Hypothalamus (tissue), 51 donors: ENCODE measurements around the gene THSD4.

Source experiments
- DNase-seq, 51 donors: peaks; one replicate each; lab custom pipeline; 2025; lab: John Stamatoyannopoulos, UW

Gene THSD4

DNA sequence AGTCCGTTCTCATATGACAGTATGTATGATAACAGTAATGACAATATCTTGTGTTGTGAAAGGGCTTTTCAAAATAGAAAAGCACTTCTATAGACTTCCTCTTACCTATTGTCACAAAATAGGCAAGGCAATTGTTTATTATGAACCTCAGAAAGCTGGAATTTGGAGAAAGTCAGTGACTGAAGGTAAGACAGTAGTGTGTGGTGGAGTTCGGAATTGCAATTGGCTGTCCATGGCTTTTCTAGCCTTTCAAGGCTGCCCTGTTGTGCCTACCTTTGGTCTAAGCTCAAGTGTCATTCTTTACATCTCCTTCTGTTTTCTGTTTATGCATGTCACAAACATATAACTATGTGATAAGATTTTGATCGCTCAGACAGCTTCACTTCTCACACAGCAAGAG lies 475.8 kb downstream of the THSD4 start:
- no peak for DNase-seq

DNA sequence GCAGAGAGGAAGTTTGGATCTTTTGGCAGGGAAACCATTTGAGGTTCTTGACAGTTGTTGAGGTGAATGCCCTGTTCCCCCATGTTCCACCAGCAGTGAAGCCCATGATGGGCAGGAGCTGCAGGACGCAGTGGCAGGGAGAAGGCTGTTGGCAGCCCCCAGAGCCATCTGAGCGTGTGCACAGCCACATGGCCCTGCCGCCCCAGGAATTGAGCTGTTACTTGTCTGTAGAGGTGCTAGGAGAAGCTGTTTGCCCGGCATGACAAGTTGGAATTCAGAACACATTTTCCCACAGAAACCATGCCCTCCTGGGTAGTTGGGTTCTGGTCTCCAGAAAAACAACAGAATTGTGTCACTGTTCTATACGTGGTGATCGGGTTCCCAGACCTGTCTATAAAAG lies 476.9 kb downstream of the THSD4 start:
- DNase-seq = no peak

DNA sequence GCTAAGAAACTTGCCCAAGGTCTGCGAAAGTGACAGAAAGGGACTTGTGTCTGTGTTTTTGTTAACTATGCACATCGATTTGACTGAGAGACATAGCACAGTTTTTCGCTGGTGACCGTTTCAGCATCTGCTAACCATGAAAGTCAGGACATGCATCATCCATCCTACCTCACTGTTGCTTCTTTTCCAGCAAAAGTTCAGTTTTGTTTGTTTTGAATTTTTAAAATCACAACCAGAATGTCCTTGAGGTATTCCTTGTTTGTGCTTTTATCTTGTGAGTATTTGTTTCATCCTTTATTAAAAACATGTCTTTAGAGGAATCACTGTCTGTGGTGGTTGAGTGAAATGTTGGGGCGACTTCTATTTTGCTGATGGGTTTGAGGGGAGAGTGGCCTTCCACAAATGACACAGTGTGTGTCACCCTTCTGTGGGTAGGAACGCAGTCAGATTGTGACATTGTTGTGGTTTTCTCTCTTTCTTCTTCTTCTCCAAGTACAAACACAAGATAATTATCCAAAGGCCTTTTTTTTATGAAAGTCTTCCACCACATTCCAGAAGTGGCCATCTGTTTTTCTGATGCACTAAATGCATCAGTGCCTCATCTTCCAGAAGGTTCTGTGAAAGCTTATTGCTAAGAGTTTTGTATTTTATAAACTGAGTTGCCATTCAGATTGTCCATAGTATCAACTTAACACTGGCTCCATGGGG lies 480.7 kb downstream of the THSD4 start:
- DNase-seq = no peak

DNA sequence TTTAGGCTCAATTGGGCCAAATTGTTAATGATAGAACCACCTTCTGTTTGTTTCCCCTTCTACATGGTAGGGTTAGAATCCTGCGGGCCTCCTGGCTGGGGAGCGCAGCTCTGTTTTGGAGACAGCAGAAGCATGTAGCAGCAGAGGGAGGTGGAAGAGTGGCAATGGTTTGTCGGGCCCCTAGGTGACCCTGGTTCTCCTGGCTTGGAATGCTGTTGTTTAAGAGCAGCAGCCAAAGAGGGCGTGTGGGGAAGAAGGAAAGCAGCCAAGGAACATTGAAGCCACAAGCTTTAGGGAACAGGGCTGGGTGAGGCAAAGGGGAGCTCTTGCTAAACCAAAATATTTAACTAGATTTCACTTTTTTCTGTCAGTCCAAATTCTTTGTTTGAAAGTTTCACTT lies 481.4 kb downstream of the THSD4 start:
- peak in 15 of 51 donors; percentile 1 to 56 (median 24) for DNase-seq

DNA sequence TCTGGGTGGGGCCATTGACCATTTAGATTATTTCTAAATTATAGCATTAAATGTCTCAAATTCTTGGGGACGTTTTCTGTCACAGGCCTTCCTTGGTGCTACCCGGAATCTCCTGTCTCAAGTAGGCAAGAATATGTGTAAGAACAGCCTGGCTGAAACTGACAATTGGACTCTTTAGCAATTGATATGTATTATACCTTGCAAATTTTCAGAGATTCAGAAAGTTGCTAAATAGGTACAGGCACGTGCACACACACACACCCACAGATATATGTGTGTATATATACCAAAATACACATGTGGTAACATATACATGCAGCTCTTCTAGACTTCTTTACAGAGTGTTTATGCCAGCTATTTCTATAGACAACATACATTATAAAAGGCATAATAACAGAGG lies 481.9 kb downstream of the THSD4 start:
- no peak for DNase-seq

DNA sequence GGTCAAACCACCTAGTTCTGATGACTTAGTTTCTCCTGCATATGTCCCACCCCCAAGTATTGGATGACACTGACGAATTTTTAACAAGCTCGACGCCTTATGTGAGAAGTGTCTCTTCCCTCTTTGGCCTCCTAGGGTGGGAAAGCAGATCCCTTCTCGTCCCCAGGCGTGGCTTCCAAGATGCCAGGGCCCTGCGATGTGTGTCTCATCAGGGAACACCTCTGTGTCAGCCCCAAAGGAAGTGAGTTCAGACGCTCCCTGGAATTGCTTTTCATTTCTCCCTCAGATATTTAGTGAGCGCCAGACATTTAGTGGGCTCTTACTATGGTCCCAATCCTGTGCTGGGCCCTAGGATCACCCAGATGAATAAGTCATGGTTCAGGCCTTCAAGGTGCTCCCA lies 482.4 kb downstream of the THSD4 start:
- no peak for DNase-seq

DNA sequence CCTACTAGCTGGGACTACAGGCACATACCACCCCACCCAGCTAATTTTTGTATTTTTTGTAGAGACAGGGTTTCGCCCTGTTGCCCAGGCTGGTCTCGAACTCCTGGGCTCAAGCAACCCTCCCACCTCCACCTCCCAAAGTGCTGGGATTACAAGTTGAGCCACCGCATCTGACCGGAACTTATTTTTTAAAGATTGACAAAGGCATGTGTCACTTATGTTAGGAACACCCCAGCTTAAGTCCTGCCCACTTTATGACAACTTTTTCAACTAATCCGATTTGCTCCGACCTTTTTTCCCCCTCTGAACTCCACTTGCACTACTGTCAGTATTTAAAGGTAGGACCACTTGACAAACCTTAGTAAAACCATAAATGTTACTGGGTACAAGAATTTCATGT lies 483.5 kb downstream of the THSD4 start:
- DNase-seq = no peak

DNA sequence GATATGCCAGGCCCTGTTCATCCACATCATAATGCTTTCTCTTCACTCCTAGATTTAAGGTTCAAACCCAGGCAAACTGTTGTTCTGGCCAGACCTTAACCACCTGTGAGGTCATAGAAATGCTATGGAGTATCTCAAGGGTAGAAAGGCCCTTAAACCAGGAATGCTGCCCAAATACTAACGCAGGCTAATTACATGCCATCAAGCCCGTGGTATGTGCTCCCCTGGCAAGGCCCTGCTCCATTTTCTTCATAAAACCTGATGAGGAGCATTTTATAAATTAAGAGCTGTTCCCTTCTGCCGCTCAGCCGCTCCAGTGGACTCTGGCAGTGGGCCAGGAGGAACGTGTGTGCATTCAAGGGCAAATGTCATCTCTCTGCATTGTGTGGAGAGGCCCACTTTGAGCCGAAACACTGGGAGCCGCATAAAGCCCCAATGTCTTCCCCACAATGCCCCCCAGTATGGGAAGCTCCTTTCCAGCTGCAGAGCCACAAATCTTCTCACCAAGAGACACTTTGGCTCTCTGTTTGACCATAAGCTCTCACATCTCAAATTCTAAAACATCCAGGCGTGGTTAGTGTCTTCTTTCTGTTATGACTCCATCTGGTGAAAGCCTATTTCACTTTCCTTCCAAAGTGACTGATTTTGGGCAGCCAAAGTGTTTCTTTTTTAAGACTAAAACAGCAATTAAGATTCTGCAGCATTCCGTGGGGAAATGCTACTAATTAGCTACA lies 484.3 kb downstream of the THSD4 start:
- peak in 9 of 51 donors; percentile 1 to 34 (median 9) for DNase-seq

DNA sequence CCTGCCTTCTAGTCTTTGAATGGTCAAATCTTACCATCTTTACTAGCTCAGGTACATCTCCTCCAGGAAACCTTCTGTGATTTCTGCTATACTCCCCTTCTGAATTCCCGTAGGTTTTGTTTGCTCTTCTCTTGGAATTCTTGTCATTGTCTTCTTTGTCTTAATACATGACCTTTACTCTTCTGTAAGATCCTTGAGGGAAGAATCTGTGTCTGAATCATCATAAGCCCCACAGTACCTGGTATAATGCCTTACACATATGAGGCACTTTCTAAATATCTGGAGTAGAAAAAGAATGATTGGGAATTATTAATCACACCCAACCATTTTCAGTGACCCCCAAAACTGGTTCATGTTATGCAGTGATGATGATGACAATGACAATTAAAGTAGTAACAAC lies 485.0 kb downstream of the THSD4 start:
- DNase-seq = no peak

DNA sequence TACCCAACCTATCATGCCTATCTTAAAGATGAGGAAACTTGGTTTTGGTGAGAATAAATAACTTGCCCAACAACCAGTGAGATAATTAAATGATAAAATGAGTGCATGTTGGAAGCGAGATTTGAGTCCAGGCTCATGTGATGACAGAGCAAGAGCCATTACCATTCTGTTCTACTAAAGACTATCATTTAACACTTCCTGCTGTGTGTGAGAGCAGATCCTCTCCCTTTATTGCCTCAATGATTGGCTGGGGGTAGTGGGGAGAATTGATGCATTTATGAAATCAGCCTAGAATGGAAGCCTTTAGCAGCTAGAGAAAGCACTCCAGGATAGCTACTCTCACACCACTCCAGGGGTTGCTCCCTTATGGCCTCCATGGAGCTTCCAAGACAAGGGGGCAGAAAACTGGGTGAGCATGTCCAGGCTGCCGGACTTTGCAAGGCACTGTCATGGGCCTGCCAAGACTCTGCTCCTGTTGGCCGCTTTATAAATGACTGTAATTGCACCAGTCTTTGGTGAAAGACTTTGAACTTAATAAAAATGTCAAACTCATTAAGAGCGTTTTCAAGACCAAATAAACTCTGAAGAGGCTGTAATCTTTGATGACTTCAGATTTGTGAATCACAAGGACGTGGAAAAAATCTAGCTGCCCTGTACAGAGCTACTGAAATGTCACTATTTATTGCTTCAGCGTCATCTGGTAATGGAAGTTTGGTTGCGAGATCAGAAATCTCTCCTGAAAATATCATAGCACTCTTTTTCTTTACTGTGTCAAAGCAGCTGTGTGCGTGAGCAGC lies 486.0 kb downstream of the THSD4 start:
- DNase-seq = peak in 2 of 51 donors; percentile 4 to 9

DNA sequence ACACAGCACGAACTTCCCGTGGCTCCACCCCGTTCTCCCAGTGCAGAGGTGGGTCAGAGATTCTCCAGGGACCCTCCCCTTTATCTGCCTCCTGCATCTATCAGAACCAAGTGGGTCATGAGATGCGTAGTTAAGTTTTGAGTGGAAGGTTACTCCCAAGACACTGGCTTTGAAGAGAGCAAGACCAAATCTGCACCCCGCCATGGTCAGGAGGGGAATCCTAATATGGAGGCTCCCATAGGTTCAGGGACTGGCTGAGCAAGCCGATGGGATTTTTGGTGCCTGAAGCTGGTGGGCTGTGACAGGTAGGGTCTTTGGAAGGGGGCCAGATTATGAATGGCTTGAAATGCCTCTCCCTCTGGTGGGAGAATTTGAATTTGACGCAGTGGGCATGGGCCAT lies 488.1 kb downstream of the THSD4 start:
- DNase-seq = no peak

DNA sequence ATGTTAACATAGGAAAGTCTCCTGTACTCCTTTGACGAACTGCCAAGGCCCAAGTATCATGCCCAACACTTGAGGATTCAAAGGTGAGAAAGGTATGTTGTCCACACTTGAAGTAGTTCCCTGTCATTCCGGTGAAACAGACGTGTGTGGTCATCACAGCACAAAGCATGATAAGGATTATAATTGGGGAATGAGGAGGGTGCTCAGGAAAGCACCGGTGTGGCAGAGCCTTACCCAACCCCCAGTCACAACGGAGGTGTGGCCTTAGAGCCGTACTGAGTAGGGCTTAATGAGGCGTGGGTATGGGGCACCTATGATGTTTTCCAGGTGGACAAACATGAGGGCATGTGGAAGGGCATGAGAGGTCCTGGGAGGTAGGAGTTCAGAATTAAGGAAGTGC lies 492.1 kb downstream of the THSD4 start:
- no peak for DNase-seq

DNA sequence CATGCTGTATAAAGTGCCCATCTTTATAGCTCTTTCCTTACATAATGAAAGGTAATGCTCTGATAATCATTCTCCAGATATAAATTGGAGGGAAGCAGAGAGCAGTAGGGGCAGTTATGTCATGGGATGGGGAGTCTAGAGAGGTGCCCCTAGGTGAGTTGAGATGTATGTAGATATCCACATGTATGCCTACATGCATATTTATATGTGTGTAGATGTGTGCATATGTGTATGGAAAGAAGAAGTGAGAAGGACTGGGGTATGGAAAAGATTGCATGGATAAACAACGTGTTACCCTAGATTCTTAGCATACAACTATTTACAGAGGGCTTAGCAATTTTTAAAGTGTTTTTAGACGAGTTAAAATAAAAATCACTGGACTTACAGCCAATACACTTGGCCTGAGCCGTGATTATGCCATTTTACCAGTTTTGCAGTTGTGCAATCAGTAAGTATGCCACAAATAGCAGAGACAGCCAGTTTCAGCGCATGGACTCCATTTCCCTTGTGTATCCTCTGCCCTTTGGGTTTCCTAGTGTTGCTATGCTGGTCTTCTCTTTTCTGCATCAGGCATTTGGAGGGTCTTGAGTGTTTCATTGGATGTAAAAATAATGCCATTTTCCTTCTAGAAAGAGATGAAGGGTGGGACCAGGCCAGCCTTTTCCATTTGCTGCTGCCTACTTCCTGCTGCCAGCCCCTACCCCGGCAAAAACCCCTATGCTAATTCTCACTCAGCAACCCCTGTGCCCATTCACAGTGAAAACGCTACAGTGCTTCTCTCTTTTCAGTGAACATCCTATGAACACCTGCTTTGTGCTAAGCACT lies 495.7 kb downstream of the THSD4 start:
- DNase-seq = no peak

DNA sequence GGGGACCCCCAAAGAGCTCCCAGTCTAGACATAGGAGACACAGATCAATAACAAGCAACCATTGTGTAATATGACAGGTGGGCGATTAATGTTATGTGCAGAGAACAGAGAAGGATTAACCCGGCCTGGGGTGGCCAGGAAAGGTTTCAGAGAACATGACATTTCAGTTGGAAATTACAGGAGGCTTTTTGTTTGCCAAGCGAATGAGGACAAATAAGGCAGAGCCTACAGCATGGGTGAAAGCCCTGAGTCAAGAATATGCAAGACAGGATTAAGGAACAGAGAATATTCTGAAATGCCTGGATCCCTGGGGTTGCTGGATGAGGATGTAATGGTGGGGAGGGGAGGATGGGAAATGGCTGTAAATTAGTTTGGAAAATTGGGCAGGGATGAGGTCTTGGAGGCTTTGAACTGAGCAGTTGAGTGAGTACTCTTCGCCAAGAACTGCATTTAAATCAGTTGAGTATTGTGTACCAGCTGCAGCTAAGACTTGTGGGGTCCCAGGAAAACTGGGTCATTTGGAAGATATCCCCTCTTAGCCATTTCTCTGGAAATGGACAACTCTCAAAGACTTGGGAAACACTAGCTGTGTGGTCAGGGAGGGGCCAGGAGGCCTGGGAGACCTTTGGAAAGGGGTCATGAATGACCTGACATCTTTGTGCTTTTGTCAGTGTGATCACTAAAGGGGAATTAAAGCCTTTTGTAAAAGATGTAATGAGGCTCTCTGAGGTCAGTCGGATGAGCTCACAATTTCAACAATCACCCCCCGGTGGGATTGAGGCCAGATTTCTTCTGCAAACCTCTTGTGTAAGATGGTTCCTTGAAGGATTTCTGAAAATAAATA lies 496.5 kb downstream of the THSD4 start:
- peak in 1 of 51 donors; percentile 10 for DNase-seq

DNA sequence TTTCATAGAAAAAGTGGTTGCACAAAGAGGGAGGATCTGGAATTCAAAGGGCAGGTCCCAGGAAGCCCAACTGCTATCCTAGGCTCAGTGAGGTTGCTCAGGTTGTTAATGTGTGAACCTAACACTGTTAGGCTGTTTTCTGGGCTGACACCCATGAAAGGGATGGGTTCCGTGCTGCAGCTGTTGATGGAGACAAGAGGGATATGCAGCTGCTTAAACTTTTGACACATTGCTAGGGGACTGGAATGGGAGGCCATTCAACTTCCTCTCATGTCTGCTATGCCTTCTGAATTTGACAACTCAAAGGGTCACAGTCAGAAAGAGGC lies 497.1 kb downstream of the THSD4 start:
- DNase-seq = no peak

DNA sequence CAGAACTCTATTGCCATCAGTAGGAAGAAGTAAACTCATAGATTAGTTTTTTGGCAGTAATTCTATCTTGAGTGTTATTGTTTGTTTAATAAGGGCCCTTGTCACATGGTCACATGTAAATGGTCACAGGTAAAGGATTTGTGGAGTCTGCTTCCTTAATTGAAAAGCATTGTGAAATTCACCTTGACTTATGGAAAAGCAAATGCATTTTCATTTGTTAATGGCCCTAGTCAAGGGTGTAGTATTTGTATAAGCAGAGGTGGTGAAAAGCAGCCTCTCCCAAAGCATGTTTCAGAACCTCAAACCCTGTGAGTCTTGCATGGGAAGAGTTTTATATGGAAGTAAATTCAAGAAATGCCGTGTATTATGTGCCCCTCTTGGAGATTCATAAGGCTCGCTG lies 497.6 kb downstream of the THSD4 start:
- DNase-seq = no peak

DNA sequence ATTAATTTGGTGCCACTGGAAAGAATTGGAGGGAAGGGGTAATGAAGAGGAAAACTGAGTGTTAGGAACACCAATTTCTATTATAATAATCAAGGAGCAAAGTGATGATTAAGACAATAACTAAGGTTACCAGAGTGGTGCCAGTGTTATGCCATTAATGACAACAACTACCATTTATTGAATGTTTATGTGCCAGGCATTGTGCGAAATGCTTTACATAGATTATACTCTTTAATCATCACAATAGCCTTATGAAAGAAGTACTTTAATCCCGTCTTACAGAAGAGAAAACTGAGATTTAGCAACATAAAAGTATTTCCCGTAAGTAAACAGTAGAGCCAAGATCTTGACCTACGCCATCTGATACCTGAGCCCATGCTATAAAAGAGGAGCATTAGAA lies 507.8 kb downstream of the THSD4 start:
- DNase-seq = no peak

DNA sequence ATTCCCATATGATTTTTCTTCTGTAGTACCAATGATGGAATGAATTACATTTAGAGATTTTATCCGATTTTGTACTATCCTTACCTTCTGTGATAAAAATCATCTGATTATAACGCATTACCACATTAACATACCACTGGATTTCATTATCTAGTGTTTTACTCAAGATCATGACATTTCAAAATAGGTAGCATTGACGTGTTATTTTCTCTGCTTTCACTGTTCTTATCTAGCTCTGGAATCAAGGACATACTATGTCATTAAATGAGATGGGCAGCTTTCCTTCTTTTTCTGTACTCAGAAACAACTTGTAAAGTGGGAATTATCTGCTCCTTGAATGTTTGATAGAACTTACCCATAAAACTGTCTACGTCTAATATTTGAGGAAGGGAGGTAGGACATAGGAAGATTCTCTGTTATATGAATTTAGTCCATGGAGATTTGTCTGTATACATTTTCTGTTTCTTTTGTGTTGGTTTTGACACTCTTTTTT lies 511.4 kb downstream of the THSD4 start:
- DNase-seq = no peak

DNA sequence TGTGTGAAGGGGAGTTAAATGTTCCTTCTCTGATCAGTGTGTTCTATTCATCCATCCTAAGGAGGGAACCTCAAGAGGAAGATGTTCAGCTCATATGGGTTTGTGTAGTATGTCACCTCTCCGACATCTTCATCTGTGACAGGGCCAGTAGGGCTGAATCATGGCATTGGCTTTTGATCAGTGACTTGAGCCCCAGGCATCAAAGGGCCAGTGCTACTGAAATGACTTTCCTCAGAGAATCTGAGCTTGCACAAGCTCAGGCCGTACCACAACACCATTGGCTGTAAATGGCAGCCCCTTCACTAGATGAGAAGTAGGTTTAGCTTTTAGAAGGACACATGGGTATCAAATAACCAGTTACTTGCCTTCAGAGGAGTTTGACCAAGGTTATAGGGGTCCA lies 511.9 kb downstream of the THSD4 start:
- no peak for DNase-seq

DNA sequence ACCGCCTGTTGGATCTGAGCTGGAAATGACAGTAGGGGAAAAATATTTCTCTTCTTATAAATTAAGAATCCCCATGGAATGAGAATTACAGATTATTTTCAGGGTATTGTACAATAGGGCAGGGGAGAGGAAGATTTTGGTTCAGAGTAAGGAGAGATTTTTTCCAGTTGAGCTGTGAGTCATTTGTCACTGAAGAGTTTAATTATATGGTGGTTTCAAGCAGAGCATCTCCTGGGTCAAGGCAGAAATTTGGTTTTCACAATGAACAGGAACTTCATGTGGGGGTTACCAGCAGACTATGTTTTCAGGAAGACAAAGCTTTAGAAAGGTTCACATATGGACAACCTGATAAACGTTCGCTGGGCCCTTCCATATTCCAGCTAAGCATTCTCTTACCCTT lies 512.3 kb downstream of the THSD4 start:
- no peak for DNase-seq
